HG02610 (cell line): ENCODE measurements around the gene PDX1.

Source experiments
- ATAC-seq: cut with Tn5 transposase; IDR thresholded peaks from one replicate; pipeline ENCODE4 v1.9.1; 2021; ENCODE audit warnings: mild to moderate bottlenecking, moderate library complexity; ENCODE audit not compliant: unreplicated experiment

The PDX1 gene

DNA sequence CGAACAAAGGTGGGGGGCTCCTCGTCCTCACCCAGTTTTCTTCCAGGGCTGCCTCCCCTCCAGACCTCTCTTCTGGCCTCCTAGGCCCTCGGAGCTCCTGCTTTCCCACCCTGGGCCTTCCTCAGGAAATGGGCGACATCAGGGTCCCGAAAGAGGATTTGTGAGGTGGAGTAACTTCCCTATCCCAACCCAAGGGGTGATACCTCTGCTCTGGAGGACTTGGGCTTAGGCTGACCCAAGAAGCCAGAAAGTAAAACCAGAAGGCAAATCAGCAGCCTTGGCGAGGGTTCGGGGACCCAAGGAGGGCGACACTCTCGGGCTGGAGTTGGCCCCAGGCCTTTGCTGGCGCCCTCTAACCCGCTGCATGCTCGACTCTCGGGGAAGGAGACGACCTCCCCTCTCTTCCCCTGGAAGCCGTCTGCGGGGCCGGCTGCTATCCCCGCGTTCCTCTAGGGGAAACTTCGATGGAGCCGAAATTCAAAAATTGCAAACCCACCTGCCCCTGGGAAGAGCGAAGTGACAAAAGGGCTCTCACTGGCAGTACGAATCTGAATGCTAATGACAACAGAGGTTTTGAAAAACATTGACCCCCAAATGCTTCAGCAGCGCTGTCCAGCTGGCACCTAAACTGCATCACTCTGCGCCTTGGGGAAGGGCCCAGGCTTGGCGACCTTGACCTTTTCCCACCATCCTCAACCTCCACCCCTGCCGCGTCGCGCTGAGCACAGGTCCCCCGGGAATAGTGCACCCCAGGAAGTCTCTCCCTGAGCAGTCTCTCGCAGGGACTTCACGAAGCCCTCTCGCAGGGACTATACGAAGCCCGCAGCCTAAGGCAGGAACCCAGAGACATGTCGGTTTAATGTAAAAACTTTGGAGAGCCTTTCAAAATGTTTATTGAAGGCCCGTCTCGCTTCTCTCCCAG, 2.4 kb downstream of the PDX1 start:
- ATAC-seq: no peak

DNA sequence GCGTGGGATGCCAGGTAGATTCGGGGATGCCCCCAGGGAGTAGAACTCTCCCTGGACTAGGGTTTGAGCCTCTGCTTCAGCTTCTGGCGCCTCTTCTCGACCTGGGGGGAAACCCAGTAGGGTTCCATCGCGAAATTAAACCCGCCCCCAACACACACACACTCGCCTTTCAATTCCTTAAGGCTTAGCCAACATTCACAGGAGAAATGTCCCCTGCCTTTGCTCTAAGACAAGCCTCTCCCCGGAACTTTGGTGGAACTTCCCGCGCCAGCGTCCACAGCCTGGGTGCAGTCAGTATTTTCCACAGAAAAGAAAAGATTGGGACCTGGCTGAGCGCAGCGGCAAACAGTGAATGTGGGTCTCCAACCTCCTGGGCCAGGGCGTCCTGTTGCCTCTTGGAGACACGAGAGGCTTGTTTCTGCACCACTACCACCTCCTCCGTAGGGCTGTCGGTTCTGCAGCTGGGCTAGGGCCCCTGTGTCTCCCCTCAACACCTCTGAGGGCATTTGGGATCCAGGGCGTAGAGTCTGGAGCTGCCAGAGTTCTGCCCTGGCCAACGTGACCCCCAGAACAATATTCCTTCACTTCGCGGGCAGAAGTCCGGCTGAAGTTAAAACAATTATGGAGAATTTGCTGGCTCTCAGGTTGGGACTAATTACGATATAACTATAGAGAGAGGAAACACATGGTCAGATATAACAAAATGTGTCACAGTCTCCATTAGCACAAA, 3.2 kb downstream of the PDX1 start:
- no peak for ATAC-seq

DNA sequence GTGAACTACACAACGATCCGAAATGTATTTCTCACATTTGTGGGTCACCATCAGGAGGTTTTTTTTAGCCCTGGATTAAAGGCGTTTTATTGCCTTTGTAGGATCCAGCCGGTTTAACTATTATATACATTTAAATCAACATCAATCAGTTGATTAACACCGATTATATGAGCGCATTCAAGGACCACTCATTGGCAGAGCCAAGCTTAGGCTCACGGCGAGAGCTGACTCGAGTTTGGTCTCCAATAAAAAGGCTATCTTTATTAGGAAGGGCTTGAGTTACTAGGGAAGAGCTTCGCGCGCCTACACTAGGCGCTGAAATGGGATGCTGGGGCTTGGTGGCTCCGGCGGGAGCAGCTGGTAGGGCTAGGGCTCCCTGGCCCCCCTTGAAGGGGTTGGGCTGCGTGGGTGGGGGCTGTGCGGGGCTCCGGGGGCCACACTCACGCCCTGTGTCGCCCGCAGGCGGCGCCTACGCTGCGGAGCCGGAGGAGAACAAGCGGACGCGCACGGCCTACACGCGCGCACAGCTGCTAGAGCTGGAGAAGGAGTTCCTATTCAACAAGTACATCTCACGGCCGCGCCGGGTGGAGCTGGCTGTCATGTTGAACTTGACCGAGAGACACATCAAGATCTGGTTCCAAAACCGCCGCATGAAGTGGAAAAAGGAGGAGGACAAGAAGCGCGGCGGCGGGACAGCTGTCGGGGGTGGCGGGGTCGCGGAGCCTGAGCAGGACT, 4.2 kb downstream of the PDX1 start:
- no peak for ATAC-seq

DNA sequence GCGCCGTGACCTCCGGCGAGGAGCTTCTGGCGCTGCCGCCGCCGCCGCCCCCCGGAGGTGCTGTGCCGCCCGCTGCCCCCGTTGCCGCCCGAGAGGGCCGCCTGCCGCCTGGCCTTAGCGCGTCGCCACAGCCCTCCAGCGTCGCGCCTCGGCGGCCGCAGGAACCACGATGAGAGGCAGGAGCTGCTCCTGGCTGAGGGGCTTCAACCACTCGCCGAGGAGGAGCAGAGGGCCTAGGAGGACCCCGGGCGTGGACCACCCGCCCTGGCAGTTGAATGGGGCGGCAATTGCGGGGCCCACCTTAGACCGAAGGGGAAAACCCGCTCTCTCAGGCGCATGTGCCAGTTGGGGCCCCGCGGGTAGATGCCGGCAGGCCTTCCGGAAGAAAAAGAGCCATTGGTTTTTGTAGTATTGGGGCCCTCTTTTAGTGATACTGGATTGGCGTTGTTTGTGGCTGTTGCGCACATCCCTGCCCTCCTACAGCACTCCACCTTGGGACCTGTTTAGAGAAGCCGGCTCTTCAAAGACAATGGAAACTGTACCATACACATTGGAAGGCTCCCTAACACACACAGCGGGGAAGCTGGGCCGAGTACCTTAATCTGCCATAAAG, 4.8 kb downstream of the PDX1 start:
- ATAC-seq: no peak

DNA sequence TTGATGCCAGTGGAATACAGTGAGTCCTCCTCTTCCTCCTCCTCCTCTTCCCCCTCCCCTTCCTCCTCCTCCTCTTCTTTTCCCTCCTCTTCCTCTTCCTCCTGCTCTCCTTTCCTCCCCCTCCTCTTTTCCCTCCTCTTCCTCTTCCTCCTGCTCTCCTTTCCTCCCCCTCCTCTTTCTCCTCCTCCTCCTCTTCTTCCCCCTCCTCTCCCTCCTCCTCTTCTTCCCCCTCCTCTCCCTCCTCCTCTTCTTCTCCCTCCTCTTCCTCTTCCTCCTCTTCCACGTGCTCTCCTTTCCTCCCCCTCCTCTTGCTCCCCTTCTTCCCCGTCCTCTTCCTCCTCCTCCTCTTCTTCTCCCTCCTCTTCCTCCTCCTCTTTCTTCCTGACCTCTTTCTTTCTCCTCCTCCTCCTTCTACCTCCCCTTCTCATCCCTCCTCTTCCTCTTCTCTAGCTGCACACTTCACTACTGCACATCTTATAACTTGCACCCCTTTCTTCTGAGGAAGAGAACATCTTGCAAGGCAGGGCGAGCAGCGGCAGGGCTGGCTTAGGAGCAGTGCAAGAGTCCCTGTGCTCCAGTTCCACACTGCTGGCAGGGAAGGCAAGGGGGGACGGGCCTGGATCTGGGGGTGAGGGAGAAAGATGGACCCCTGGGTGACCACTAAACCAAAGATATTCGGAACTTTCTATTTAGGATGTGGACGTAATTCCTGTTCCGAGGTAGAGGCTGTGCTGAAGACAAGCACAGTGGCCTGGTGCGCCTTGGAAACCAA, 5.6 kb downstream of the PDX1 start:
- no peak for ATAC-seq

DNA sequence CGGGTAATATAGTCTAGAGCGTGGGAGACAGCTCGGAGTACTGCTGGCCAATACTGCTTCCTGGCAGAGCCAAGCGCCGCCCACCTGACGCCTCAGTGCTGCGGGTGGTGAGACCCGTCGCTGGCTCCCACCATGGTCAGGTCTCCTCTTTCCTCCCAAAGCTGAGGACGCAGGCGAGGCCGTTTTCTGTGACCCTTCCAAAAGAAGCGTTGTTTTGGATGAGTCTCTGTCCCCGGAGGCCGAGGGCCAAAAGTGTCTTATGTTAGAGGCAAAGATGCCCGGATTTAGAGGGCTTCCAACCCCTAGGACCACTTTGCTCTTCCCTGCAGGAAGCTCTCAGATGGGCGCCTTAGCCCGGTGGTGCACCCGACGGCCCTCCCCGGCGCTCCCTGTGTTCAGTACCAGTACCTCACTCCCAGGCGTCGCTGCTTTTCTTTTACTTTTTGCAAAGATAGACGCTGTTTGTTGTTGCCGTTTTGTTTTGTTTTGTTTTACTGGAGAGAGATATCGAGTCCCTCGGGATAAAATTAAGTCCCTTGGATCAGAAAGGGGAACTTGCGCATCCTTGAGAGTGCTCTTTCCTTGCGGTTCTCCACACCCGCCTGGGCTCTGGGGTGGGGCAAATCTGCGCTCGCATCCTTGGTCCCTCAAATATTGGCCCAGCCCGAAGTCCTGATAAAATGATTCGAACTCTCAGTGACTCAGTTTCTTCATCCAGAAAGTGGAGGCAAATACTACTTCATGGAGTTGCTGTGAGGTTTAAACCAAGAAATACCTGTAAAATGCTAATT, 7.0 kb downstream of the PDX1 start:
- no peak for ATAC-seq

DNA sequence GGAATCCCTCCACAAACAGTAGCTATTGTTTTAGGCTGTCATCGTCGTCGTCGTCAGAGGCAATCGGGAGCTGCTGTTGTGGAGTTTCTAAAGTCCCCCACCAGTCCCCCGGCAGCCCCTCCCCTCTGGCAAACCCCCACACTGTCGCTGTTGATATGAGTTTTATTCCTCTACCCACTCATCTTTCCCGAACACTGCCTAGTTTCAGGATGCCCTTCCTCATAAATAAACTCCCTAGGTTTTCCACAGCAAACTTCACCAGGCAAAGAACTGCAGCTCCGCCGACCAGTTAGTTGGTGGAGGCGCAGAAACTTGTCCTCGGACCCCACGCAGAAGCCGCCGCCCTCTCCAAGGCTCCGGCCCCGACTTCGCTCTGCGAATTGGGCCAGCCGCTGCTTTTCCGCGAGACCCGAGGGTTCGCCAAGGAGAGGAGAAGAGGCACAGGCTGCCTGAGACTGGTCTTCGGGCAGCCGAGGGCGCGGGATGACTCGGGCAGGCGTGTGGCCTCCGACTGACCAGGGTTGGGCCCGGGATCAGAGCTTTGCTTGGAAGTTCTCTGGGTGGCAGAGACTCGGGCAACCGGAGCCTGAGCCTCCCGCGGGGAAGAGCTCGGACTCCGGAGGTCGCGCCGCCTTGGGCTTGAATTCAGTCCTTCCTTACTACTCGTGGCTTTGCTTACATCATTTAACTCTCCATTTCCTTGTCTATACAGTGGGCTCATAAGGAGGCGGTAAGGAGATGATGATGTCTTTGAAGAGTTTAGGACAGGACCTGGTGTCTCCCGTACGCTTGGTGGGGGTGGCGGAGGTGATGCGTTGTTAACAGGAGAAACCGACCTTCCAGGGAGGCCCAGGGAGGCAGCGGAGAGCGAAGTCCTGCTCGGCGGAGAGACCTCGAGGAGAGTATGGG, 7.9 kb downstream of the PDX1 start:
- ATAC-seq: no peak

DNA sequence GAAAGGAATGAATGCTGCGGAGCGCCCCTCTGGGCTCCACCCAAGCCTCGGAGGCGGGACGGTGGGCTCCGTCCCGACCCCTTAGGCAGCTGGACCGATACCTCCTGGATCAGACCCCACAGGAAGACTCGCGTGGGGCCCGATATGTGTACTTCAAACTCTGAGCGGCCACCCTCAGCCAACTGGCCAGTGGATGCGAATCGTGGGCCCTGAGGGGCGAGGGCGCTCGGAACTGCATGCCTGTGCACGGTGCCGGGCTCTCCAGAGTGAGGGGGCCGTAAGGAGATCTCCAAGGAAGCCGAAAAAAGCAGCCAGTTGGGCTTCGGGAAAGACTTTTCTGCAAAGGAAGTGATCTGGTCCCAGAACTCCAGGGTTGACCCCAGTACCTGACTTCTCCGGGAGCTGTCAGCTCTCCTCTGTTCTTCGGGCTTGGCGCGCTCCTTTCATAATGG, 8.6 kb downstream of the PDX1 start:
- ATAC-seq: no peak

DNA sequence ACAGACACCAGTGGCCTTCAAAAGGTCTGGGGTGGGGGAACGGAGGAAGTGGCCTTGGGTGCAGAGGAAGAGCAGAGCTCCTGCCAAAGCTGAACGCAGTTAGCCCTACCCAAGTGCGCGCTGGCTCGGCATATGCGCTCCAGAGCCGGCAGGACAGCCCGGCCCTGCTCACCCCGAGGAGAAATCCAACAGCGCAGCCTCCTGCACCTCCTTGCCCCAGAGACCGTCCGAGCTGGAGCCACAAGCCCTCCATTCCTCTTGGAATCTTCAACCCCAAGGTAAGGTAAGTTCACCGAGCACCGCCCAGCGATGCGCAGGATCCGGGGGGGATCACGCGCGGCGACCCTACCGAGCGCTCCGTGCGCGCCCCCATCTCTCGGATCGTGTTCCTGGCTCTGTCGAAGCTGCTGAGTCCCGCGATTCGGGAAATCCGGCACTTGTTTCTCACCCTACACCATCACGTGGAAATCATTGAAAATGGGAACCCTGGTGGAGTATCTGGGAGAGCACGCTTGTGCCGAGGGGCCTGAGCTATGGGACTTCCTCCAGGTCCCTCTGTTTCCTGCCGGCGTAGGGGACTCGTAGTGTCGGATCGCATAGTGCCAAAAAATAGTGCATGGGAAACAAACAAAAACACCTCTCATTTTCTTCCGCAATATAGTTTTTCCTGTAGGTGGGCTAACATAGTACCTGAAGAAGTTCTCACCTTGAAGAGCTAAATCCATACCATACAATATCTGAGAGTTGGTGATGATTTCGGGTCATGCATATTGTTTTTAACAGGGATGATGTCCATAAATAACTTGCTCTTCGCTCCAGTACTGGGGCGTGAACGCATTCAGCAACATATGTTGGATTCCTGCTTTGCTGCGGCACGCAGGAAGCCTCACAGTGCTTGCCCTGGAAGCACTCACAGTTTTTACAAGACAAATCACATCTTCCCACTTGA, 9.3 kb downstream of the PDX1 start:
- no peak for ATAC-seq

DNA sequence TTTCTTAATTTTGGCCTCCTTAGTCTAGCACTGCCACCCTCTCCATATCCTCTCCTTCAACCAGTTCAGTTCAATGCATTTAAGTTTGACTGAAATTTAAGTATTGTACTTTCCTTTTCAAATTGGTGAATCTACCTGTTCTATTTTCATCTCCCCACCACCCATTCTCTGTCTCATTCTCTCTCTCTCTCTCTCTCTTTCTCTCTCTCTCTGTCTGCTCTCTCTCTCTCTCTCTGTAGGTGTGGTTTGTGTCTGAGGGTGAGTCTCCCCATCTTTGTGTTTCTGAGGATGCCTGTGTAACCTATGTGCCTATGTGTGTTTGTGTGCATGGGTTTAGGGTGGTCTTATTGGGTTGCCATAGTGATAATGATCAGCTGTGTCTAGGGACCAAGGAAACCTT, 10.1 kb downstream of the PDX1 start:
- no peak for ATAC-seq

DNA sequence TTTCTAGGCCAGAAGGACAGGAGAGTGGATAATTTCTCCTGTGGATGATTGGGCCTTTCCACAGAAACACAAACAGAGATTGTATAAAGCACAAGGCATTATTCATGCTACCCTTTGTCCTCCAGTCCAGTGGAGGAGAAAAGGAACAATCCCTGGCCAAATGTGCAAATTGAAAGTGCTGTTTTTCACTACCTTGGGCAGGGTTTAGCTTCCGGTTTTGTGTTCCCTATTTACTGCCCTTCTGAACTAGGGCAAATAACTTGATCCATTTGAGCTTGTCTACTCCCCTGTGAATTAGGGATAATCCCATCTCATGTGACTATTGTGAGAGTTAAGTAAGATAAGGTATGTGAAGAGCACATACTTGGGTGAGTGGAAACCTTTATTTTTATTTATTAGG, 13.3 kb downstream of the PDX1 start:
- no peak for ATAC-seq

DNA sequence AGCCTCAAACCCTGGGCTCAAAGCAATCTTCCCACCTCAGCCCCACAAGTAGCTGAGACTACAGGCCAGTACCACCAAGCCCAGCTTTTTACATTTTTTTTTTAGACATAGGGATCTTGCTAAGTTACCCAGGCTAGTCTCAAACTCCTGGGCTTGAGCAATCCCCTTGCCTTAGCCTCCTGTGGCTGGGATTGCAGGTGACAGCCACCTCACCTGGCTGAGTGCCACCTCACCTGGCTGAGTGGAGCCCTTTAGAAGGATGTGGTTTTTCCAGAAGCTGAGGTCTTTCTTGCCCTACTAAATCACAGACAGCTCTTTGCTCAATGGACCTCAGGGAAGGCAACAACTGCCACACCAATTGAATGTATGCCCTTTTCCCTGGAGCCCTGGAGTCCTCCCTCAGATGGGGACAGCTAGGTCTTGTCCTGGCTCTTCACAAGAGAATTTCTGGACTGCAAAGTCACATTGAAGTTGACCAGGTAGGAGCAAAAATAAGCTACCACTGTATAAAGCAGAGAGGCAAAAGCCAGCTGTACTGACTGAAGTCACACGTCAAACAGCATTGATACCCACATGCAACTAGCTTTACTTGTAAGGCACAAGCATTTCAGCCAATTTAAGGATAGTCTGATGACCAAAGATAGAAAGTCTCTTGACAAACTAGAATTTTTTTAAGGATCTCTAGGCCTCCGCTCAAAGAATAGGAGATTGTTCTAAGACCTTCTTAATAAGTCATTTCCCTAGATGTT, 14.0 kb downstream of the PDX1 start:
- no peak for ATAC-seq

DNA sequence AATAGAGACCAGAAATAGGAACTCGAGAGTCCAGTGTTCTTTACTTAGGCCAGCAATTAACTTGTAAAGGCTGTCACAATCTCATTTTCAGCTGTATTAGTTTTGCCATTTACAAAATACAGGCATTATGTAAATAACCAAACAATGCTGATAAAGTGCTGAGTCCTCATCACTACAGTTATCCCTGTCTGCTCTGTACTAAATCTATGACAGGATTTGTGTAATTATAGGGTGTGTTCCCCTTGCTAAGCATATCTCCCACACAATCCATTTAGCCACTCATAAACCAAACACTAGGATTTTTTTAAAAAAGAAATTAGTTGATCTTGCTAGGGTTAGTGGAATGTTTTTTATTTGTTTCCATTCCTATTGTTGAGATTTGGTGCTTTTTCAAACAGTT, 23.2 kb downstream of the PDX1 start:
- no peak for ATAC-seq

DNA sequence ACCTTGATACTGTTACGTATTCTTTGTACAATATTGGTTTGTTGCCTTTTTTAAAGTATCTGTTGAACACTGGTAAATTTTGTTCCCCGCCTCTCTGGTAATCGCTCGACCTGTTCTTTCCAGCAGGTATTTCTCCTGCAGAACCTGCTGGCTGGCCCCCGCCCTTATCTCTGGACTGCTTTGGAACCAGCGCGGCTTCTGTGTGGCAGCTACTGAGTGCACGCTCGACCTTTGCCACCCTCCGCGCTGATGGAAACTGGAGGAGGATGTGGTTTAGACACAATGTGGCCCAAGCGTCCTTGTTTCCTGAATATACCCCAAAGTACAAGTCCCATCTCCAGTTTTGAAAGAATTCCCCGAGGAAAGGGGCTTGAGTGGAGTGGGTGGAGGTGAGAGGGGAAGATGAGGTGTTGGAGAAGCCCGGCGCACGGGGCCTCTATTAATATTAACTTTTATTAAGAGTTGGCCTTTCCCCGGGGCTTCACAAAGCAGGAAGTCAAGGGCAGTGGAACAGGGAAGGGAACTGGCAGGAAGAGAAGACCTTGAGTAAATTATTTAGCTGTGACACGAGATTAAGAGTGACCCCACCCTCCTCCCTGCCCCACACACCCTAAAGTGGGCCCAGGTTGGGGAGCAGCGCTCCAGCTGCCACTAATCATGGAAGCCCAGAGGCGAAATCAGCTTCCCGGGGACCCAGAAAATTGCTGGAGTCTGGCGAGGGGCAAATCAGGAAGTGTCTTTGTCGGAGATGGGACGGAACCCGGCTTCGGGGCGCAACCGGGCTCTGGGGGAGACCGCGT, 33.3 kb downstream of the PDX1 start:
- ATAC-seq: no peak

DNA sequence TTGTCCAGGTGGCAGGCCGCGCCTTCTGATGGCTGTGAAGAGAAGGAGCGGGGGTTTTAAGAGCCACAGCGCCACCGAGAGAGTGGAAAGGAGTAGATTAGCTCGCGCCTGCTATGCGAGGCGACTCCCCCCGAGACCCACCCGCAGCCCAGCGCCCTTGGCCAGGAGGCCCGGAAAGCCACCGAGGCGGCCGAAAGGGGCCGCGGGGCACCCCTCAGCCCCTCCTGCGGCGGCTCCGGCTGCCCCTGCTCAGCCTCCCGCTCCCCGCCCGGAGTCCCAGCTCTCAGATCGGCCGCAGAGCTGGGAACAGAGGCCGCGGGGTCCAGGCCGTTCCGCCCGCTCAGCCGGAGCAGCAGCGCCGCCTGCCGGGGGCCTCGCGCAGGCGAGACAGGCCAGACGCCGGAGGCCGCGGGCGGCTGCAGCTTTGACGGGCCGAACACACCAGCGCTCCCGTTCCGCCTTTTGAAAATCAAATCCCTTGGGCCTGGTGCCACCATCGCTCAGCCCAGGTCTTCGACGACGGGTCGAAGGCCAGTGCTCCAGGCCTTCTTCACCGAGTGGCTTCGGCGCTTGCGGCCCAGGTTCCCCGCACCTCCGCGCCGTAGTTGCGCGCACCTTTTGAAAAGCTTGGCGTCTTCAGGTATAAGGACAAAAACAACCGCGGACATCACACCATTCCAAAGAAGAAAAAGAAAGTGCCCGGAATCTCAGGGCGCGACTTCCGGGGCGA, 34.0 kb downstream of the PDX1 start:
- ATAC-seq: peak; percentile 77
